Measurements from ENCODE around the gene FATE1. TPM values are rescaled to one million over a fixed set of nuclear protein-coding genes. Genes with fewer than 3 reads are reported as not detected.

FATE1 gene, protein sequence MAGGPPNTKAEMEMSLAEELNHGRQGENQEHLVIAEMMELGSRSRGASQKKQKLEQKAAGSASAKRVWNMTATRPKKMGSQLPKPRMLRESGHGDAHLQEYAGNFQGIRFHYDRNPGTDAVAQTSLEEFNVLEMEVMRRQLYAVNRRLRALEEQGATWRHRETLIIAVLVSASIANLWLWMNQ
- not detected in 2 replicates for total RNA-seq

DNA sequence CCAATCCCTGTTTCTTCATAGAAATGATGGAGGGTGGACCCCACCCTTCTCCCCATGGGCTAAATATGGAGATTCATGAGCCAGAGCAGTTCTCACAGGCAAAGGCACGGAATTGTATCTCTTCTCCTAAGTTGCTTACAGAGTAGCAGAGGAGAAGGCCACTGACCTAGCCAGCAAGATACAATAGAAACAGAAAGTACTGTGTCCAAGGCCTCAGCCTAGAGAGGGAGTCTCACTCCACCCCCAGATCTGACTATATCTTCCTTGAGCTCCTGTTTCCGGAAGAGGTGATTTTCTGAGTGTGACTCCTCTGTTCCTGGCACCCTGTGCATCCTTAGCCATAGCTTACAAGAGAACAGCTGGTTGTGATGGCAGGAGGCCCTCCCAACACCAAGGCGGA is at the start of gene FATE1:
FATE1 (plus strand) TSS at position 284 of the 400 bp plus-strand sequence; CDS start at position 369, 85 bp downstream.
- Histone ChIP-seq H3K4me3 (ENCODE audit: low read depth, low read length) (no peak within 1 kb of the TSS), H3K27me3 (ENCODE audit: control insufficient read depth, insufficient read depth, low read length) (no peaks in the 10 kb centered on the region), H3K36me3 (ENCODE audit: control insufficient read depth, insufficient read depth, low read length) (no peaks in the 10 kb centered on the region)
- no peak for DNase-seq (ENCODE audit: low read depth)
- TF ChIP-seq, protein P1, sequence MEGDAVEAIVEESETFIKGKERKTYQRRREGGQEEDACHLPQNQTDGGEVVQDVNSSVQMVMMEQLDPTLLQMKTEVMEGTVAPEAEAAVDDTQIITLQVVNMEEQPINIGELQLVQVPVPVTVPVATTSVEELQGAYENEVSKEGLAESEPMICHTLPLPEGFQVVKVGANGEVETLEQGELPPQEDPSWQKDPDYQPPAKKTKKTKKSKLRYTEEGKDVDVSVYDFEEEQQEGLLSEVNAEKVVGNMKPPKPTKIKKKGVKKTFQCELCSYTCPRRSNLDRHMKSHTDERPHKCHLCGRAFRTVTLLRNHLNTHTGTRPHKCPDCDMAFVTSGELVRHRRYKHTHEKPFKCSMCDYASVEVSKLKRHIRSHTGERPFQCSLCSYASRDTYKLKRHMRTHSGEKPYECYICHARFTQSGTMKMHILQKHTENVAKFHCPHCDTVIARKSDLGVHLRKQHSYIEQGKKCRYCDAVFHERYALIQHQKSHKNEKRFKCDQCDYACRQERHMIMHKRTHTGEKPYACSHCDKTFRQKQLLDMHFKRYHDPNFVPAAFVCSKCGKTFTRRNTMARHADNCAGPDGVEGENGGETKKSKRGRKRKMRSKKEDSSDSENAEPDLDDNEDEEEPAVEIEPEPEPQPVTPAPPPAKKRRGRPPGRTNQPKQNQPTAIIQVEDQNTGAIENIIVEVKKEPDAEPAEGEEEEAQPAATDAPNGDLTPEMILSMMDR (IDR thresholded peaks at IDR 0.05; ENCODE audit: insufficient read depth, low read length, poor library complexity, severe bottlenecking) = no peak

DNA sequence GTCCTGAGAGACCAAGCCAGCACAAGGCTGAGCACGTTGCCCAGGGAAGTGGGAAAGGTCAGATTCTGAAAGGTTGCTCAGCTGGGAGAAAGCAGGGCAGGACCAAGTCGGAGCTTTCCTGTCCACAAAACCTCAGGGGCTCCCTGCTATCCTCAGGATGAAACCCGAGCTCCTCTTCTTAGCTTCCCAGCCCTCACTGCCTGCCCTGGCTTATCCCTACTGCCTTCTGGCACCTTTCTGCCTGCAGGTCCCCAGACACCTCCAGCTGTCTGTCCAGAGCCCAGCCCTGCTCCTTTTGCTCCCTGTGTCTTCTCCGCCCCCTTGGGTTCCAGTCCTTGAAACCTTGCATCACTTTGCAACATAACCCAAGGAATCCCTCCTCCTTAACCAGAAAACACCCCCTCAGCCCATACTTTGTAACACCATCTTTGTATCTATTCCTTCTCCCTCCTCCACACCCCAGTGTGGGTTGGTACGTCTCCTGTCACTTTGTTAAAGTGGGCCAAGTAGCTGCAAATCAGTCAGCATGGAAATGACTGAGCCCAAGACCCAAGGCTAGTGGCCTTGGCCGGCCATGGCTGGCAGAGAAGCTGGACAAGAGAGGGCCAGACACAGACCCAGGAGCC is 40.6 kb upstream of the FATE1 start:
- no peak for DNase-seq (ENCODE audit: low read depth)
- Histone ChIP-seq H3K4me3 (ENCODE audit: low read depth, low read length) (no peak overlapping the region), H3K27me3 (ENCODE audit: control insufficient read depth, insufficient read depth, low read length) (no peaks in the 10 kb centered on the region), H3K36me3 (ENCODE audit: control insufficient read depth, insufficient read depth, low read length) (no peaks in the 10 kb centered on the region)
- TF ChIP-seq, protein P1 (IDR thresholded peaks at IDR 0.05; ENCODE audit: insufficient read depth, low read length, poor library complexity, severe bottlenecking) = no peak

DNA sequence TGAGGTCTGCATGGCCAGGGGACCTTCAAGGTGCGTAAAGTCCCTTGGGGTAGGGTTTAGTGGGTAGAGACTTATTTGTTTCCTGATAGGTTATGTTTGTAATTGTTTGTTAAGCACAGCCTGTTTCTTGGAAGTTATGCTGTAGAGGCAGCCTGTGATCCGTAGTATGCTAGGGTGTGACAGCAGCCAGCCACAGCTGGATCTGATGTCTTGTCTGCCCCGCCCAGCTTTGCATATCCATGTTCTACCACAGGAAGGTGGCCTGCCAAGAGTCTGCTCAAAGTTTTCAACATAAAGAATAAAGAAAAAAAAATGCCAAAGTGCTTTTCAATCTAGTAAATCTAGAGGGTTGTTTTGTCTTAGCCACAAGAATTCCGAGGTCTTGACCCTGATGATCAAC is 39.6 kb upstream of the FATE1 start:
- no peaks in the 10 kb centered on the region for H3K36me3 ChIP-seq (ENCODE audit: control insufficient read depth, insufficient read depth, low read length)

DNA sequence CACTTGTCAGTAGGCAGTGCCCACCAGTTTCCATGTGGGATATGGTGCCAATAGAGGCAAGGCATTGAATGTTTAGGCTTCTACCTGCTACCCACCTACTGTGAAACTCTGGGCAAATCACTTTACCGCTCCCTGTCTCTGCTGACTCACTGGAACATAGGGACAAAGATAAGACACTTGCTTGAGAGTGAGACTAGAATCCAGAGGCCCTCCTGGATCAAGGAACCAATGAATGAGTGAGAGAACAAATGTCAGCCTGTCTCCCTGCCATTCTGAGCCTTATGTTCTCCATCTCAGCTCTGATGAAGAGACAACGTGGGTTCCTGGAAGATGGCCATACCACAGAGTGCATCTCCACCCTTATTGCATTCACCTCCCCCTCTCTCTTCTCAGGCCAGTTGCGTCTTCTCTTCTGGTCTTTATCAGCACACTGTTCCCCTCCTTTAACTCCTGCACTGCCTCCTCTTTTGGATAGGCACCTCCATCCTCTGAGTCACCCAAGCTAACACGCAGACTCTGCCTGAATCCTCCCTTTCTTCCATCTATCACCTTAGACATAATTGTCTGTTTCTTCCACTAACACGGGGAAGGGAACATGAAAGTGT is 35.9 kb upstream of the FATE1 start:
- TF ChIP-seq, protein P1 (IDR thresholded peaks at IDR 0.05; ENCODE audit: insufficient read depth, low read length, poor library complexity, severe bottlenecking) = no peak
- H3K4me3 ChIP-seq (ENCODE audit: low read depth, low read length) = no peak overlapping the region

More for the DNA sequence above, 39.6 kb upstream of the FATE1 start:
- H3K4me3 ChIP-seq (ENCODE audit: low read depth, low read length) = no peak overlapping the region
- TF ChIP-seq, protein P1 (IDR thresholded peaks at IDR 0.05; ENCODE audit: insufficient read depth, low read length, poor library complexity, severe bottlenecking) = no peak
- DNase-seq (ENCODE audit: low read depth) = no peak
- H3K27me3 ChIP-seq (ENCODE audit: control insufficient read depth, insufficient read depth, low read length) = no peaks in the 10 kb centered on the region

DNA sequence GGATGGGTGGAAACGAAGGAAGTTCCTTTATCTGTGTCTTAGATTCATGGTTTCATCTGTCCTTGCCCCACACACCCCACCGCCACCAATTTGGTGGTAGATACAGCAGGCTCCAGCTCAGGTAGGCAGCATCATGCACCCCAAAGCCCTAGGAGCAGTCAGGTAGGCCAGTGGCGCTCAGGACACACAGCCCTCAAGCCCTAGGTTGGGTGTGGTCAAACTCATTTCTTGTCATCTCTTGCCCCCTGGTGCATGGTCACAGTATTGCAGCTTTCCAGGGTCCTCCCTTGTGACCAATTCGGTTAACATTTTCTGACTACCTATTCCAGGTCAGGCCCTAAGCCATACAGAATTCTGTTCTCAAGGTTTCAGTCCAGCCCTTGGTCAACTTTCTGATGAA is 35.0 kb upstream of the FATE1 start:
- DNase-seq (ENCODE audit: low read depth) = no peak
- Histone ChIP-seq H3K36me3 (ENCODE audit: control insufficient read depth, insufficient read depth, low read length) (no peaks in the 10 kb centered on the region), H3K4me3 (ENCODE audit: low read depth, low read length) (no peak overlapping the region), H3K27me3 (ENCODE audit: control insufficient read depth, insufficient read depth, low read length) (no peaks in the 10 kb centered on the region)
- TF ChIP-seq, protein P1 (IDR thresholded peaks at IDR 0.05; ENCODE audit: insufficient read depth, low read length, poor library complexity, severe bottlenecking) = peak; percentile 40

More for the DNA sequence above, 35.9 kb upstream of the FATE1 start:
- DNase-seq (ENCODE audit: low read depth) = no peak
- H3K36me3 ChIP-seq (ENCODE audit: control insufficient read depth, insufficient read depth, low read length) = no peaks in the 10 kb centered on the region
- H3K27me3 ChIP-seq (ENCODE audit: control insufficient read depth, insufficient read depth, low read length) = no peaks in the 10 kb centered on the region

All from kidney epithelial cell (primary cell).